ENCODE measurements around the gene CAPZA2. TPM values are rescaled to one million over a fixed set of nuclear protein-coding genes. Genes with fewer than 3 reads are reported as not detected.
"Not testable (repeated sequence)": the region's sequence is repeated elsewhere in the genome, so short reads cannot be mapped to it uniquely, and the experiment has no call there.

CAPZA2 gene
- total RNA-seq, 2 experiments from 2014 or later, result 134 to 182 TPM

DNA sequence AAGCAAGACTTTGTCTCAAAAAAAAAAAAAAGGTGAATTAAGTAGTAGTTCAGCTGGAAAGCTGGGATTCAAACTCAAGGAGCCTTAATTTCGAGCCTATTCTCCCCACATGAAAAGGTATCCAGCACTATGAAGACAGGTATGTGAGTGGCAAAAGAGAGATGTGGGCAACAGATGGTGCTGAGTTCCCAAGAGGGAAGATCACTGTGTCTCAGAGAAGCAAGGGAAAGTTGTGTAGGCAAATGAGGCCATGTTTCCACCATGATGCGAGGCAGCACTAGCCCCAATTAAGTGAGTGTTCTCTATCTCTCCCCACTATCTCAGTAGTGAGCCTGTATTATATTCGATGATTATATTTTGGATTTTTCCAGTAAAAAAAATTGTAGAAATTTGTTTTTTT is 71.1 kb downstream of the CAPZA2 start:
- ChIA-PET POLR2A (no interaction called here), CTCF (no interaction called here)
- DNase-seq, result no peak
- Mint-ChIP-seq H3K9me3 (no peaks in the 10 kb centered on the region), H3K36me3 (ENCODE audit: low read depth) (no peaks in the 10 kb centered on the region), H3K27ac (no peak overlapping the region), H3K27me3 (peaks cover 33% of the 10 kb centered on the region), H3K4me3 (no peak overlapping the region), H3K4me1 (peaks cover 2% of the 10 kb centered on the region)

DNA sequence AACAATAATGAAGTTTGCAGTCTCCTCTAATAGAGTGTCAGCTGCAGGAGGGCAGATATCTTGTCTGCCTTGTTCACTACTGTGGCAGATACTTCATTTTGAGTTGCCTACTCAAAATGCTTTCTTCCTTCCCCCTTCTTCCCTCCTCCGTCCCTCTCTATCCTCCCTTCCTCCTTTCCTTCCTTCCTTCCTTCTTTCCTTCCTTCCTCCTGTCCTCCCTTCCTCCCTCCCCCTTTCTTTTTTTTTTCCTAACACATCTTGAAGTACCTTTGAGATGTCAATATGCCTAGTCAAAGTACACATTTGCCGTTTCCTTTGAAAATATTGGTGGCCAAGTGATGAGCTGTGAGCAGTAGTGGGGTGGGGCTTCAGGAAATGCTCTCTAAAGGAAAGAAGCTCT is 72.2 kb downstream of the CAPZA2 start:
- H3K4me3 Mint-ChIP-seq, result no peak overlapping the region
- POLR2A ChIA-PET, result no interaction called here

DNA sequence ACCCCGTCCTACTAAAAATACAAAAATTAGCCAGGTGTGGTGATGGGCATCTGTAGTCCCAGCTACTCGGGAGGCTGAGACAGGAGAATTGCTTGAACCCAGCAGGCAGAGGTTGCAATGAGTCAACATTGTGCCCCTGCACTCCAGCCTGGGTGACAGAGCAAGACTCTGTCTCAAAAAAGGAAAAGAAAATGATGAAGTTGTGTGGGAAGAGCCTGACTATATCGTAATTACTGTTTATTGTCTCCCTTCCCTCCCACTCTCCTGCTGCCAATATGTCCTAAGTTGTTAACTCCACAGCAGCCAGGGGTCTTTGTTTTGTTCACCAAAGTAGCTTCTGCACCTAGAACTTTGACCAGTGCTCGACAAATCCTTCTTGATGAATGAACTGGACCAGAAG is 74.5 kb downstream of the CAPZA2 start:
- H3K9me3 Mint-ChIP-seq; DNase-seq; H3K4me3 Mint-ChIP-seq; H3K4me1 Mint-ChIP-seq; CTCF ChIA-PET; H3K36me3 Mint-ChIP-seq (ENCODE audit: low read depth); H3K27ac Mint-ChIP-seq; POLR2A ChIA-PET: not testable (repeated sequence)
- peaks cover 22% of the 10 kb centered on the region for H3K27me3 Mint-ChIP-seq

More for the DNA sequence above, 72.2 kb downstream of the CAPZA2 start:
- Mint-ChIP-seq H3K27me3 (peaks cover 27% of the 10 kb centered on the region), H3K27ac (no peak overlapping the region), H3K9me3 (no peaks in the 10 kb centered on the region), H3K4me1 (peaks cover 2% of the 10 kb centered on the region), H3K36me3 (ENCODE audit: low read depth) (no peaks in the 10 kb centered on the region)
- CTCF ChIA-PET, result interaction anchor here (0.7 to 1.0 kb wide), 2 partner anchors 11 to 191 kb away, joined by 3 read pairs; no protein-coding TSS in a partner anchor
- DNase-seq, result no peak

DNA sequence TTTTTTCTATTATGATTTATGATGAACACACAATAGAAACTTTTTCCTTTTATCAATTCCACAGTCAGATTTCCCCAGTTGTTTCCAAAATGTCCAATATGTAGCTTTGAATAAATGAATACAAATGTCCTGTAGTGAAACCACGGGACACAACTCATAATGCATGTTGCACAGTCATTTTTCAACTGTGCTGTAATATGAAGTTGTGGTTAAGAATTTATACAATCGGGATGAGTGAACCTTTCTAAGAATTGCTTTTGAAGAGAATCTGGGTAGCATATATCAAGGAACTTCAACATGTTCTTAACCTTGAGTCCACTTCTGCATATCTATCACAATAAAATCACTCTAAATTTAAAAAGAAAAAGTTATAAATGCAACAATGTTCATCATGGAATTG is 76.3 kb downstream of the CAPZA2 start:
- Mint-ChIP-seq H3K27ac (no peak overlapping the region), H3K4me3 (no peak overlapping the region), H3K9me3 (no peaks in the 10 kb centered on the region), H3K36me3 (ENCODE audit: low read depth) (no peaks in the 10 kb centered on the region), H3K4me1 (no peaks in the 10 kb centered on the region), H3K27me3 (peaks cover 23% of the 10 kb centered on the region)
- CTCF ChIA-PET, result no interaction called here
- POLR2A ChIA-PET, result no interaction called here
- DNase-seq, result no peak

DNA sequence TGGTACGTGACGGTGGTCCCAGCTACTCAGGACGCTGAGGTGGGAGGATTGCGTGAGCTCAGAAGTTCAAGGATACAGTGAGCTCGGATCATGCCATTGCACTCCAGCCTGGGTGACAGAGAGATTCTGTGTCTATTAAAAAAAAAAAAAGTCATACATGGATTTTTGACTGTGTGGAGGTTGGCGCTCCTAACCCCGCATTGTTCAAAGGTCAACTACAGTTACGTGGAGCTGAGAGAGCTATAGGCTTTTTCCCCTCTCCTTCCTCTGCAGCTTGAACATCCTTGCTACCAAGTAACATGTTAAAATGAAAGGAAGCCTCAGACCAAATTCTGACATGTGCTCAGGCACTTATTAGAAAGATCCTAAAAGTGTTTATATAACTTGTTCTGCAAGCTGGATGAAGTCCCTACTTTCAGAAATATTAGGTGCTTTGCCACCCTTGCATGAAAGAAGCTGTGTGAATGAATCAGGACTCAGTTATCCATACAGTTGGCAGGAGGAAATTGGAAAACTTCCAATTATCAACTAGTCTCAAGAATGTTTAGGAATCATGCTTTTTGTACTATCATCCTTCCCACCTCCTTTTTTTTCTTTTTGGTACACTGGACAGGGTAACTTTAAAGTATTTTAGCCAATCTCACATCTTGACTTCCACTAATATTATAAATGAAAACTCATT is 78.4 kb downstream of the CAPZA2 start:
- Mint-ChIP-seq H3K4me1 (no peaks in the 10 kb centered on the region), H3K27ac (no peak overlapping the region), H3K27me3 (peaks cover 12% of the 10 kb centered on the region), H3K4me3 (no peak overlapping the region), H3K9me3 (no peaks in the 10 kb centered on the region), H3K36me3 (ENCODE audit: low read depth) (no peaks in the 10 kb centered on the region)
- POLR2A ChIA-PET, result no interaction called here
- no peak for DNase-seq
- CTCF ChIA-PET, result interaction anchor here (0.7 kb wide), 1 partner anchor 10 kb away, joined by 3 read pairs; no protein-coding TSS in a partner anchor

DNA sequence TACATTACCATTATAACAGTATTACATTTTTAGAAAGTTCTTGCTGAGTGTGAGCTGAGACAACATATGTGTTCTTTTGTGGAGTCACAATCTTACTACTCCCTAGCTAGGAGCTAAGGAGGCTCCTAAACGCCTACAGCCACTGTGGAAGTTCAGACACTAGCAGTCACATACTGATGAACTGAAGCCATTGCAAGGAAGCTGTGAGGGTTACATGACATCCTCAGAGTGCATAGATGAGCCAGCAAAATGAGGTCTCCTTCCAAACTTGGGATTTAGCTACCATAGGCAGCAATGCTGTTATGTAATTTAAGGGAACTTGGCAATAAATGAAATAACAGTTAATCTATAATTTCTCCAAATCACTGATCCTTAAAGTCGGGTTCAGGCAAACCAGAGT is 80.1 kb downstream of the CAPZA2 start:
- ChIA-PET POLR2A (no interaction called here), CTCF (no interaction called here)
- H3K9me3 Mint-ChIP-seq, result no peaks in the 10 kb centered on the region
- DNase-seq, result no peak
- no peak overlapping the region for H3K4me3 Mint-ChIP-seq
- no peaks in the 10 kb centered on the region for H3K4me1 Mint-ChIP-seq
- H3K36me3 Mint-ChIP-seq (ENCODE audit: low read depth), result no peaks in the 10 kb centered on the region
- no peak overlapping the region for H3K27ac Mint-ChIP-seq
- peaks cover 8% of the 10 kb centered on the region for H3K27me3 Mint-ChIP-seq

DNA sequence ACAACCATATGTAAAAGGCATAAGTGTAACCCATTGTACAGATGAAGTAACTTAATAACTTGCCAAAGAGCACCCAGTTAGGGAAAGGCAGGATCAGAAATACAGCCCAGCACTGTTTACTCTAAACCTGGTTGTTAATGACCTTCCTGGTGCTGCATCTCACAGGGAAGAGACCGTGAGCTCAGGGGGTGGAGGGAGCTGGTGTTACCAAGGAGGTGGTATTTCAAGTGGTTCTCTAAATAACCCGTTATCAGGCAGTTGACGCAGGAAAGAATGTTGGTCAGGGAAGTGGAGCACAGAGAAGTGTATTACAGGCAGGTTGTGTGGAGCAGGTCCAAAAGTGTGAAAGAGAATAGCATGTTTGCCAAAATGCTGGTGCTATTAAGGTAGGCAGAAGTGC is 86.5 kb downstream of the CAPZA2 start:
- no peak for DNase-seq
- CTCF ChIA-PET, result interaction anchor here (1.7 kb wide), 1 partner anchor 9 kb away, joined by 3 read pairs; no protein-coding TSS in a partner anchor
- Mint-ChIP-seq H3K27me3 (peaks cover 9% of the 10 kb centered on the region), H3K27ac (no peak overlapping the region), H3K9me3 (no peaks in the 10 kb centered on the region), H3K36me3 (ENCODE audit: low read depth) (no peaks in the 10 kb centered on the region), H3K4me3 (no peak overlapping the region), H3K4me1 (peaks cover 8% of the 10 kb centered on the region)
- POLR2A ChIA-PET, result no interaction called here

DNA sequence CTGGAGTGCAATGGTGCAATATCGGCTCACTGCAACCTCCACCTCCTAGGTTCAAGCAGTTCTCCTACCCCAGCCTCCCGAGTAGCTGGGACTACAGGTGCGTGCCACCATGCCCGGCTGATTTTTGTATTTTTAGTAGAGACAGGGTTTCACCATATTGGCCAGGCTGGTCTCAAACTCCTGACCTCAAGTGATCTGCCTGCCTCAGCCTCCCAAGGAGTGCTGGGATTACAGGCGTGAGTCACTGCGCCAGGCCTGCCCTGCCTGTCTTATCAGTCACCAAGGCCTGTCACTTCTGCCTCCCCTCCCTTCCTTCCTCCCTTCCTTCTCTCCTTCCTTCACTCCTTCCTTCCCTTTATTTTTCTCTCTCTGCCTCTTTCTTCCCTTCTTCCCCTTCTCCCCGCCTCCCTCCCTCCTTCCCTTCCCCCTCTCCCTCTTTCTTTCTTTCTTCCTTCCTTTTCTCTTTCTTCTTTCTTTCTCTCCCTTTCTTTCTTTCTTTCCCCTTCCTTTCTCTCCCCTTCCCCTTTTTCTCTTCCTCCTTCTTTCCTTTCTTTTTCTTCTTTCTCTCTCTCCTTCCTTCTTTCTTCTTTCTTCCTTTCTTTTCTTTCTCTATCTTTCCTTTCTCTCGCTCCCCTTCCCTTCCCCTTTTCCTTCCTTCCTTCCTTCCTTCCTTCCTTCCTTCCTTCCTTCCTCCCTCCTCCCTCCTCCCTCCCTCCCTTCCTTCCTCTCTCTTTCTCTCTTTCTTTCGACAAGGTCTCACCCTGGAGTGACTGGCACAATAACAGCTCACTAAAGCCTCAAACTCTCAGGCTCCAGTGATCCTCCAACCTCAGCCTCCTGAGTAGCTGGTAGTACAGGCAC is 87.8 kb downstream of the CAPZA2 start:
- ChIA-PET POLR2A (no interaction called here), CTCF (interaction anchor here (0.5 kb wide), 1 partner anchor 9 kb away, joined by 3 read pairs; no protein-coding TSS in a partner anchor)
- DNase-seq, result no peak
- Mint-ChIP-seq H3K36me3 (ENCODE audit: low read depth) (peaks cover 3% of the 10 kb centered on the region), H3K9me3 (no peaks in the 10 kb centered on the region), H3K27me3 (peaks cover 9% of the 10 kb centered on the region), H3K4me3 (no peak overlapping the region), H3K4me1 (peaks cover 19% of the 10 kb centered on the region), H3K27ac (no peak overlapping the region)

DNA sequence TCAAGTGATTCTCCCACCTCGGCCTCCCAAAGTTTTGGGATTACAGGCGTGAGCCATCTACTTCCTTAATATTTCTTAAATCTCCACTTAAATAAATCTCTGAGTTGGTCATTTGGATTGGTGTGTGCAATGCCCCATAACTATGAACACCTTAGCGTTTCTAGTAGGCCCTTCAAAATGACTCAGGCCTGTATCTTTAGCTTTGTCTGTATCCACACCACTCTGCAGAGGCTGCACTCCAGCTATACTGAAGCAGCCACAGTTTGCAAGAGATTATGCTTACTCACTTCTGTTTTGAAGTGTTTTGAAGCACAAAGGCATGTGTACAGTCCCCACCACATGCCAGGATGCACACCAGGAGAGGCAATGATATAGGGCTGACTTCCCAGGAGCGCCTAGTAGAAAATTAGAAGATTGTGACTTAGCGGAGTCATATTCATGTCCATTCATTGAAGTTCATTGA is 88.5 kb downstream of the CAPZA2 start:
- Mint-ChIP-seq H3K9me3 (no peaks in the 10 kb centered on the region), H3K36me3 (ENCODE audit: low read depth) (peaks cover 3% of the 10 kb centered on the region), H3K27me3 (peaks cover 9% of the 10 kb centered on the region), H3K27ac (no peak overlapping the region), H3K4me1 (peaks cover 23% of the 10 kb centered on the region), H3K4me3 (no peak overlapping the region)
- ChIA-PET CTCF (interaction anchor here (0.5 kb wide), 1 partner anchor 10 kb away, joined by 3 read pairs; no protein-coding TSS in a partner anchor), POLR2A (no interaction called here)
- no peak for DNase-seq

DNA sequence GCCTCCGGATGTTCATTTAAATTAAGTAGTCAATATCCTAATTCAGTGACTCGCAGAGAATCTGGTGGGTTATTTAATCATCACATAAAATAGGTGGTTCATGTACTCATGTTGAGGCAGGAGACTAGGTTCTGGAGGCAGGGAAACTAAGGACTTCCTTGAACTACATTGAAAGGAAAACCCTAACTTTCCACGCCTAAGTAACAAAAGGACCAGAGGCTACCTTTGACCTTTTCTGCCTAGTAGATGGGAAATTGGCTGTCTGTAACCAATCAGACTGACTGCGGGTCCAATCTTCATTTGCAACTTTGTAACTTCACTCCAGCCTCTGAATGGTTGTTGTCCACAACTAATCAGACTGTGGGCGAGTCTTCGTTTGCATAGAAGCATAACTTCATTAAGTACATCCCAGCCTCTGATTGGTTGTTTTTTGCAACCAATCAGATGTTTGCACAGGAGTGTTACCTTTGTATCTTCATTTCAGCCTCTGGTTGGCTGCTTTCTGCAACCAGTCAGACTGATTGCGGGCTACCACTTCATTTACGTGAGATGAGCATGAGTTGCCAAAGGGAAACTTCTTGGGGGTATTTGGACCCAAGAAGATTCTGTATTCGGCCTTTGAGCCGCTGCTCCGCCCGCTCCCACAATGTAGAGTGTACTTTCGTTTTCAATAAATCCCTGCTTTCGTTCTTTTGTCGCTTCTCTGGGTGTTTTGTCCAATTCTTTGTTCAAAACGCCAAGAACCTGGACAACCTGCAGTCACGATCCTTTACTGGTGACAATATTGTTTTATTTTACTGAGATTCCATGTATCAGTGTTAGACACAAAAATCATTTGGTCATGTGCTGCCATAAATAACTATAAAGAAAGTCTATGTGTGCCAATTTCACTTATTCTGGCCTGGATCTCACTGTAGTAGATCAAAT is 89.2 kb downstream of the CAPZA2 start:
- POLR2A ChIA-PET, result no interaction called here
- CTCF ChIA-PET, result no interaction called here
- H3K4me3 Mint-ChIP-seq, result no peak overlapping the region

DNA sequence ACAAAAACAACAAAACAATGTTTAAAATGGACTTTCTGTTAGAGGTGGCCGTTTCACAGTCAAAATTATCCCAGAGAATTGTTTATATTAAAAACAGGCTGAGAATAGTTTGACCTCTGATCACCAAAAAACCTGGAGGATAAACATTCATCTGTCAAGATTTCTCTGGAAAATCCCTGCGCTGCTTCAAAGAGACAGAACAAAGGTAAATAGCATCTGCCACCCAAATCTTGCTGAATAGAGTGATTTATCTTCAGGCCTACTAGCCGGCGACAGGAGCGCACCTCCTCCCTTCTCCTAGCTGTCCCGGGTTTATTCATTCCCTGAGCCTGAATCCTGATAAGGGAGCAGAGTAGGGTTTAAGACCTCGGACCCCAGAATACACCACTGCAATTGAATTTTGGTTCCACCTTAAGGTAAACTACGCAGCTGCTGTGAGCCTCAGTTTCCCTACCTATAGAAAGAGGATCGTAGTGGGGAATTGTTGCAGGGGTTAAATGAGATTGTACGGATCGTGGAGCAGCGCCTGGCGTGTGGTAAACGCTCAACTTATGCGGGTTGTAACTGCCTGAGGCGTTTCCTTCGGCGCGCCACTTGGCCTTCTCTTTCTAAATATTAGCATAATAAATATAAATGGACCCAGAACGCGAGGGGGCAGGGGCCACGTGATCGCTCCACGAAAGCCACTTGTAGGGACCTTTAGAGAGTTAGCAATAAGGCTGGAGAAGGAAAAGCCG is 90.4 kb downstream of the CAPZA2 start:
- H3K4me1 Mint-ChIP-seq, result peaks cover 23% of the 10 kb centered on the region
- ChIA-PET CTCF (no interaction called here), POLR2A (no interaction called here)
- no peaks in the 10 kb centered on the region for H3K9me3 Mint-ChIP-seq
- H3K27ac Mint-ChIP-seq, result peak overlapping the region; percentile 74
- H3K36me3 Mint-ChIP-seq (ENCODE audit: low read depth), result peaks cover 3% of the 10 kb centered on the region
- H3K4me3 Mint-ChIP-seq, result peak overlapping the region; percentile 74
- DNase-seq, result no peak
- H3K27me3 Mint-ChIP-seq, result peaks cover 7% of the 10 kb centered on the region

More for the DNA sequence above, 89.2 kb downstream of the CAPZA2 start:
- peaks cover 3% of the 10 kb centered on the region for H3K36me3 Mint-ChIP-seq (ENCODE audit: low read depth)
- H3K4me1 Mint-ChIP-seq, result peaks cover 23% of the 10 kb centered on the region
- H3K27me3 Mint-ChIP-seq, result peaks cover 9% of the 10 kb centered on the region
- no peak overlapping the region for H3K27ac Mint-ChIP-seq
- H3K9me3 Mint-ChIP-seq, result no peaks in the 10 kb centered on the region
- DNase-seq, result no peak

DNA sequence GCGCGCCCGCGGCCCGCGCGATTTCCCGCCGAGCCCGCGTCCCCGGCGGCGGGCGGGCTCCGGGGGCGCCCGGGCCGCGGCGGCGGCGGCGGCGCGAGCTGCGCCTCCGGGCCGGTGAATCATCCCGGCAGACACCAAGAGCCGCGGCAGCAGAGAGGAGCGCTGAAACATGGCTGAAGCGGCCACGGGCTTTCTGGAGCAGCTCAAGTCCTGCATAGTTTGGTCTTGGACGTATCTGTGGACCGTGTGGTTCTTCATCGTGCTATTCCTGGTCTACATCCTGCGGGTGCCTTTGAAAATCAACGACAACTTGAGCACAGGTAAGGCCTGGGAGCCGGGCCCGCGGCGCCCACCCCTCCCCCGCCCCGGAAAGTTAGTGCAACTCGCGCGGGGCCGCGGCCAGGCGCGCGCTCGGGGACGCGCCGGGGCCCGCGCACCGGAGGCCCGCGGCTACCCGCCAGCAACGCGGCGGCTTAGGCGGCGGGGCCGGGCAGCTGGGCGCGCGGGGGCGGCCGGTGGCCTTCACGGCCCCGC is 91.1 kb downstream of the CAPZA2 start, which contains the start of gene ST7:
TSS of gene ST7 (plus strand) at position 130 of the 534 bp plus-strand sequence. CDS start at position 170, 40 bp downstream.
- peak within 1 kb of the TSS; percentile 91 for H3K27ac Mint-ChIP-seq
- H3K9me3 Mint-ChIP-seq, result no peaks in the 10 kb centered on the region
- peak; percentile 56 for DNase-seq
- H3K4me1 Mint-ChIP-seq, result peaks cover 23% of the 10 kb centered on the region
- peak within 1 kb of the TSS; percentile 87 for H3K4me3 Mint-ChIP-seq
- peaks cover 6% of the 10 kb centered on the region for H3K27me3 Mint-ChIP-seq
- ChIA-PET CTCF (no interaction called here), POLR2A (no interaction called here)
- peaks cover 3% of the 10 kb centered on the region for H3K36me3 Mint-ChIP-seq (ENCODE audit: low read depth)
